ENCODE data around the gene CACNA2D3. TPM values are rescaled to one million over a fixed set of nuclear protein-coding genes. Genes with fewer than 3 reads are reported as not detected.

Gene CACNA2D3
- total and polyA plus RNA-seq, 4 donors = 0.06 to 0.37 (median 0.08) TPM; not detected in 1

- TF ChIP-seq HNF4A (conservative IDR thresholded peaks at IDR 0.05) (no peak), FOXA1 (IDR thresholded peaks at IDR 0.05) (no peak), JUND (IDR thresholded peaks at IDR 0.05) (no peak), REST (IDR thresholded peaks at IDR 0.05) (no peak), ATF3 (IDR thresholded peaks at IDR 0.05) (no peak), GABPA (IDR thresholded peaks at IDR 0.05 in 1 of 2, conservative IDR thresholded peaks at IDR 0.05 in 1 of 2) (no peak), TAF1 (conservative IDR thresholded peaks at IDR 0.05) (no peak)
- WGBS = 64% methylated on average over 2 of the region's 2 CpGs
- Histone ChIP-seq H3K27ac (ENCODE audit: low read depth in 1 of 2, low read length in 2 of 2) (no peak overlapping the region), H3K4me3 (ENCODE audit: low read depth in 1 of 3, low read length in 3 of 3) (no peak overlapping the region), H3K36me3 (ENCODE audit: control insufficient read depth in 4 of 4, insufficient read depth in 3 of 4, low read depth in 1 of 4, low read length in 3 of 4) (no peaks in the 10 kb centered on the region), H3K9ac (ENCODE audit: low read depth in 1 of 2, low read length in 2 of 2) (no peak overlapping the region), H3K9me3 (ENCODE audit: control insufficient read depth in 4 of 4, low read length in 3 of 4) (no peaks in the 10 kb centered on the region), H3K27me3 (ENCODE audit: control insufficient read depth in 4 of 4, insufficient read depth in 4 of 4, low read length in 3 of 4) (peaks cover 0 to 4% (median 0%) of the 10 kb centered on the region in 4 donors), H3K4me1 (ENCODE audit: control insufficient read depth in 4 of 4, insufficient read depth in 4 of 4, low read length in 3 of 4) (no peaks in the 10 kb centered on the region)
- DNase-seq (ENCODE audit: low spot score) = no peak
These were observed 519.1 kb downstream of the CACNA2D3 start for GRCh38 chr3:54641226-54642014.

- Histone ChIP-seq H3K27me3 (ENCODE audit: control insufficient read depth in 4 of 4, insufficient read depth in 4 of 4, low read length in 3 of 4) (peaks cover 0 to 4% (median 0%) of the 10 kb centered on the region in 4 donors), H3K9me3 (ENCODE audit: control insufficient read depth in 4 of 4, low read length in 3 of 4) (peaks cover 0 to 3% (median 0%) of the 10 kb centered on the region in 4 donors), H3K4me1 (ENCODE audit: control insufficient read depth in 4 of 4, insufficient read depth in 4 of 4, low read length in 3 of 4) (no peaks in the 10 kb centered on the region), H3K36me3 (ENCODE audit: control insufficient read depth in 4 of 4, insufficient read depth in 3 of 4, low read depth in 1 of 4, low read length in 3 of 4) (no peaks in the 10 kb centered on the region), H3K27ac (ENCODE audit: low read depth in 1 of 2, low read length in 2 of 2) (no peak overlapping the region), H3K4me3 (ENCODE audit: low read depth in 1 of 3, low read length in 3 of 3) (no peak overlapping the region), H3K9ac (ENCODE audit: low read depth in 1 of 2, low read length in 2 of 2) (no peak overlapping the region)
- DNase-seq (ENCODE audit: low spot score) = no peak
- TF ChIP-seq JUND (IDR thresholded peaks at IDR 0.05) = no peak
- TF ChIP-seq SP1 (IDR thresholded peaks at IDR 0.05) = no peak
- no peak for TF ChIP-seq REST (IDR thresholded peaks at IDR 0.05)
- no peak for TF ChIP-seq MAX (IDR thresholded peaks at IDR 0.05)
- TF ChIP-seq RXRA (IDR thresholded peaks at IDR 0.05) = no peak
- TF ChIP-seq ATF3 (IDR thresholded peaks at IDR 0.05) = no peak
- TF ChIP-seq, protein P1, sequence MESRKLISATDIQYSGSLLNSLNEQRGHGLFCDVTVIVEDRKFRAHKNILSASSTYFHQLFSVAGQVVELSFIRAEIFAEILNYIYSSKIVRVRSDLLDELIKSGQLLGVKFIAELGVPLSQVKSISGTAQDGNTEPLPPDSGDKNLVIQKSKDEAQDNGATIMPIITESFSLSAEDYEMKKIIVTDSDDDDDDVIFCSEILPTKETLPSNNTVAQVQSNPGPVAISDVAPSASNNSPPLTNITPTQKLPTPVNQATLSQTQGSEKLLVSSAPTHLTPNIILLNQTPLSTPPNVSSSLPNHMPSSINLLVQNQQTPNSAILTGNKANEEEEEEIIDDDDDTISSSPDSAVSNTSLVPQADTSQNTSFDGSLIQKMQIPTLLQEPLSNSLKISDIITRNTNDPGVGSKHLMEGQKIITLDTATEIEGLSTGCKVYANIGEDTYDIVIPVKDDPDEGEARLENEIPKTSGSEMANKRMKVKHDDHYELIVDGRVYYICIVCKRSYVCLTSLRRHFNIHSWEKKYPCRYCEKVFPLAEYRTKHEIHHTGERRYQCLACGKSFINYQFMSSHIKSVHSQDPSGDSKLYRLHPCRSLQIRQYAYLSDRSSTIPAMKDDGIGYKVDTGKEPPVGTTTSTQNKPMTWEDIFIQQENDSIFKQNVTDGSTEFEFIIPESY (IDR thresholded peaks at IDR 0.05) = no peak
- no peak for TF ChIP-seq TAF1 (conservative IDR thresholded peaks at IDR 0.05)
- TF ChIP-seq, protein P2, sequence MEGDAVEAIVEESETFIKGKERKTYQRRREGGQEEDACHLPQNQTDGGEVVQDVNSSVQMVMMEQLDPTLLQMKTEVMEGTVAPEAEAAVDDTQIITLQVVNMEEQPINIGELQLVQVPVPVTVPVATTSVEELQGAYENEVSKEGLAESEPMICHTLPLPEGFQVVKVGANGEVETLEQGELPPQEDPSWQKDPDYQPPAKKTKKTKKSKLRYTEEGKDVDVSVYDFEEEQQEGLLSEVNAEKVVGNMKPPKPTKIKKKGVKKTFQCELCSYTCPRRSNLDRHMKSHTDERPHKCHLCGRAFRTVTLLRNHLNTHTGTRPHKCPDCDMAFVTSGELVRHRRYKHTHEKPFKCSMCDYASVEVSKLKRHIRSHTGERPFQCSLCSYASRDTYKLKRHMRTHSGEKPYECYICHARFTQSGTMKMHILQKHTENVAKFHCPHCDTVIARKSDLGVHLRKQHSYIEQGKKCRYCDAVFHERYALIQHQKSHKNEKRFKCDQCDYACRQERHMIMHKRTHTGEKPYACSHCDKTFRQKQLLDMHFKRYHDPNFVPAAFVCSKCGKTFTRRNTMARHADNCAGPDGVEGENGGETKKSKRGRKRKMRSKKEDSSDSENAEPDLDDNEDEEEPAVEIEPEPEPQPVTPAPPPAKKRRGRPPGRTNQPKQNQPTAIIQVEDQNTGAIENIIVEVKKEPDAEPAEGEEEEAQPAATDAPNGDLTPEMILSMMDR (IDR thresholded peaks at IDR 0.05; ENCODE audit: low read depth, low read length, missing input control) = no peak
- no peak for TF ChIP-seq YY1 (IDR thresholded peaks at IDR 0.05)
- no peak for TF ChIP-seq GABPA (IDR thresholded peaks at IDR 0.05 in 1 of 2, conservative IDR thresholded peaks at IDR 0.05 in 1 of 2)
- no peak for TF ChIP-seq HNF4G (IDR thresholded peaks at IDR 0.05)
- TF ChIP-seq HNF4A (conservative IDR thresholded peaks at IDR 0.05) = no peak
- TF ChIP-seq FOXA1 (IDR thresholded peaks at IDR 0.05) = no peak
- no peak for TF ChIP-seq FOXA2 (IDR thresholded peaks at IDR 0.05)
- no peak for TF ChIP-seq RAD21 (IDR thresholded peaks at IDR 0.05)
- no peak for TF ChIP-seq EGR1 (IDR thresholded peaks at IDR 0.05; ENCODE audit: low read depth in 2 of 2)
- WGBS = 89% methylated on average over 6 of the region's 6 CpGs
These were observed 519.8 kb downstream of the CACNA2D3 start for GRCh38 chr3:54642147-54642546.
